ENCODE measurements around the gene CFAP61. TPM values are rescaled to one million over a fixed set of nuclear protein-coding genes. Genes with fewer than 3 reads are reported as not detected.
"Not testable (repeated sequence)": the region's sequence is repeated elsewhere in the genome, so short reads cannot be mapped to it uniquely, and the experiment has no call there.

The CFAP61 gene
- polyA plus RNA-seq, 1 of the 3 experiments (the other 2 are of a cell fraction) = 0.26 TPM

- 93% methylated on average over 23 of the region's 23 CpGs for WGBS (ENCODE audit: low lambda C conversion rate)
- Histone ChIP-seq H3K9ac (no peak overlapping the region), H3K79me2 (ENCODE audit: insufficient read depth) (0 out of 2 replicates have a peak, but pooled peaks cover 4% of the 10 kb centered on the region), H3K9me2 (no peaks in the 10 kb centered on the region), H3K4me3 (ENCODE audit: low read depth in 2 of 2, low read length in 1 of 2) (no peak overlapping the region), H3K36me3 (replicated peaks in 1 of 2; ENCODE audit: control insufficient read depth in 1 of 2, insufficient read depth in 2 of 2, low read length in 1 of 2) (peaks cover 0 to 3% of the 10 kb centered on the region in 2 experiments), H3K9me3 (no peaks in the 10 kb centered on the region), H3K27ac (ENCODE audit: low read depth in 2 of 2, low read length in 1 of 2) (no peak overlapping the region), H4K20me1 (ENCODE audit: insufficient read depth) (no peaks in the 10 kb centered on the region), H2AFZ (ENCODE audit: low read depth) (no peak overlapping the region), H3K4me2 (no peak overlapping the region), H3K27me3 (ENCODE audit: insufficient read depth) (no peaks in the 10 kb centered on the region), H3K4me1 (ENCODE audit: control insufficient read depth in 1 of 2, insufficient read depth in 2 of 2, low read depth in 1 of 2, low read length in 1 of 2) (peaks cover 6 to 12% of the 10 kb centered on the region in 2 experiments; a peak in 2 of 4 replicates), H3F3A (replicated peaks; ENCODE audit: insufficient read depth) (no peaks in the 10 kb centered on the region)
- ChIA-PET CTCF (interaction anchor here (1.0 to 1.1 kb wide), 2 partner anchors 9 to 14 kb away, joined by 3 read pairs; partner anchors contain the start of gene NAA20), POLR2A (no interaction called here)
- DNase-seq = no peak
- no peak for TF ChIP-seq RAD21 (IDR thresholded peaks at IDR 0.05; ENCODE audit: low read length)
- TF ChIP-seq IRF3 (IDR thresholded peaks at IDR 0.05; ENCODE audit: low read depth, low read length) = no peak
- TF ChIP-seq ZBTB33 (IDR thresholded peaks at IDR 0.05; ENCODE audit: borderline replicate concordance, low read depth) = no peak
- no peak for TF ChIP-seq TEAD4 (IDR thresholded peaks at IDR 0.05; ENCODE audit: borderline replicate concordance, insufficient read depth)
- TF ChIP-seq FOSL2 (IDR thresholded peaks at IDR 0.05; ENCODE audit: borderline replicate concordance, low read depth) = no peak
- no peak for TF ChIP-seq RFX5 (IDR thresholded peaks at IDR 0.05; ENCODE audit: low read length)
- TF ChIP-seq MXI1 (IDR thresholded peaks at IDR 0.05; ENCODE audit: low read depth, low read length) = no peak
- no peak for TF ChIP-seq EP300 (IDR thresholded peaks at IDR 0.05; ENCODE audit: borderline replicate concordance in 1 of 2, low read depth in 1 of 2, low read length in 1 of 2)
- TF ChIP-seq REST (IDR thresholded peaks at IDR 0.05; ENCODE audit: low read depth, low read length) = no peak
- no peak for TF ChIP-seq RXRA (IDR thresholded peaks at IDR 0.05; ENCODE audit: borderline replicate concordance, low read depth)
- no peak for TF ChIP-seq USF2 (IDR thresholded peaks at IDR 0.05; ENCODE audit: borderline replicate concordance, low read depth, low read length)
- TF ChIP-seq MEF2A (IDR thresholded peaks at IDR 0.05; ENCODE audit: borderline replicate concordance, low read depth) = no peak
- TF ChIP-seq SMC3 (IDR thresholded peaks at IDR 0.05; ENCODE audit: low read depth, low read length) = no peak
These were observed 49.0 kb upstream of the CFAP61 start for GRCh38 chr20:20003031-20003954.

- WGBS (ENCODE audit: low lambda C conversion rate) = 96% methylated on average over 6 of the region's 6 CpGs
- H3K9me3 ChIP-seq; H3F3A ChIP-seq (replicated peaks; ENCODE audit: insufficient read depth); POLR2A ChIA-PET; H3K4me3 ChIP-seq (ENCODE audit: low read depth in 2 of 2, low read length in 1 of 2); H3K9ac ChIP-seq; H3K4me2 ChIP-seq; H3K27me3 ChIP-seq (ENCODE audit: insufficient read depth); H3K79me2 ChIP-seq (ENCODE audit: insufficient read depth); H4K20me1 ChIP-seq (ENCODE audit: insufficient read depth); CTCF ChIA-PET; H2AFZ ChIP-seq (ENCODE audit: low read depth); H3K9me2 ChIP-seq; H3K27ac ChIP-seq (ENCODE audit: low read depth in 2 of 2, low read length in 1 of 2); DNase-seq; H3K36me3 ChIP-seq (replicated peaks in 1 of 2; ENCODE audit: control insufficient read depth in 1 of 2, insufficient read depth in 2 of 2, low read length in 1 of 2): not testable (repeated sequence)
- H3K4me1 ChIP-seq (ENCODE audit: control insufficient read depth in 1 of 2, insufficient read depth in 2 of 2, low read depth in 1 of 2, low read length in 1 of 2) = peaks cover 6 to 12% of the 10 kb centered on the region in 2 experiments; a peak in 2 of 4 replicates
These were observed 48.4 kb upstream of the CFAP61 start for GRCh38 chr20:20003955-20004322.
